ENCODE measurements around the gene MAGI1.

The MAGI1 gene

DNA sequence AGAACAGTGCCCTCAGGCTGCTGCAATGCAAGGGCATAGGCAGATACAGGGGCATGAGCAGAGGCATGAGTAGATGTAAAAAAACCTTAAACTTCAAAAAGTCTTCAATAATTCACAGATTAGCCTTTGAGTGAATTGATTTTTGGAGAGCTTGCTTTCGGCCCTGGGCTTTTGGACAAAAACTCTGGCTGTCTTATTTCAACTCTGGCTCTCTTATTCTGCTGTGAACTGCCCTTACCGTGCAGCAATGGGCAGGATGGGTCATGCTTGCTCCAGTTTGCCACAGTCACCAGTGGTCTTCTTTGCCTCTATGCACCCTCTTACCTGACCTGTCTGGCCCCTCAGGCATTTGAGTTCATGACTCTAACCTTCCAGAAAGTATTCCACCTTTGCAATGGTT is 555.7 kb downstream of the MAGI1 start:
- in situ Hi-C loops (cut with HindIII; ENCODE audit: low pct_unique_long_range_greater_than_20kb, low sequenced_read_pairs) = no loop called here
- DNase-seq (ENCODE audit: low read depth in 1 of 2, low spot score in 1 of 2) = no peak
- TF ChIP-seq JUND (IDR thresholded peaks at IDR 0.05; ENCODE audit: low read depth) = no peak

- no peak for TF ChIP-seq JUND (IDR thresholded peaks at IDR 0.05; ENCODE audit: low read depth)
- in situ Hi-C loops (cut with HindIII; ENCODE audit: low pct_unique_long_range_greater_than_20kb, low sequenced_read_pairs) = no loop called here
- no peak for DNase-seq (ENCODE audit: low read depth in 1 of 2, low spot score in 1 of 2)
Measured at GRCh38 chr3:65481085-65481484, 557.6 kb downstream of the MAGI1 start.

GRCh38 chr3:65479990-65480389 is 558.7 kb downstream of the MAGI1 start:
- no peak for TF ChIP-seq JUND (IDR thresholded peaks at IDR 0.05; ENCODE audit: low read depth)
- DNase-seq (ENCODE audit: low read depth in 1 of 2, low spot score in 1 of 2) = no peak
- in situ Hi-C loops (cut with HindIII; ENCODE audit: low pct_unique_long_range_greater_than_20kb, low sequenced_read_pairs) = no loop called here

DNA sequence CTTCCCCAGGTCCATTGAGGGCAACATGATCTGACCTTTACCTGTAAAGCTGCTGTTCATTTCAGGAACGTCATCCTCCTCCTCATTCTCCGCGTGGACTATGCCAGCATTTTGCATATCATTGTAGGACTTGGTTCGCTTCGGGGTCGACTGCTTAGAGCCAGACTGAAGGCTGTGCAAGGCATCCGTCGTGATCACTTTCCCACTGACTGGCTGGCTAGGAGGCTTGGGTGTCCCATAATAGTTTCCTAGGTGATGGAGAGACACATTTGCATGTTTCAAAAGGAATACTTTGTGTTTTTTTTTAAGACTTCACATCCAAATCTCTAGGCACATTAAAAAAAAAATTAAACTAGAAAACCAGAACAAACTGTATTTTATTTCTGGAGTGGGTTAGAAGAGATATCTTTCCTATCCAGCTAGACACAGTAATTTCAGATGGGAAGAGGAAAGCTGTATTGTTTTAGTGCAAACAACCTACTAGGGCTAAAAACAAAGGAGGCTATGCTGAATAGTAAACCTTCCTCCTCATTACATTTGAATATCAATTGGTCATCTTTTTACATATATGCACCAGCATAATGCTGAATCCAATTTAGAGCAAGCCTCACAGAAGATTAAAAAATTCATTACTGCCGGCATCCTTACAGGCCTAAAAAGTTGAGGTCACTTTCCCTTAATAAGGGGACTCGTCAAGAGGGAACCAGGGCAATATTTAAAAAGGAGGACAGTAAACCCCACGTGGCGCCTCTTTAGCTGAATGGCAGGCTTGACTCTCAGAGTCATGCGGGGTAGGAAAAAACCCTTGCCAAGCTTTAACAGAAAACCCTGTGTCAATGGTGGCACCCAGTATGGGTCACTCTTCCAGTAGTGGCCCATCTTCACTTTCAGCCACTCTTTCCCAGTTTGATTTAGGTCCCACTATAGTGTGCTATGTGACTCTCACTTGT is 559.9 kb downstream of the MAGI1 start:
- TF ChIP-seq JUND (IDR thresholded peaks at IDR 0.05; ENCODE audit: low read depth) = no peak
- in situ Hi-C loops (cut with HindIII; ENCODE audit: low pct_unique_long_range_greater_than_20kb, low sequenced_read_pairs) = no loop called here
- DNase-seq (ENCODE audit: low read depth in 1 of 2, low spot score in 1 of 2) = no peak

DNA sequence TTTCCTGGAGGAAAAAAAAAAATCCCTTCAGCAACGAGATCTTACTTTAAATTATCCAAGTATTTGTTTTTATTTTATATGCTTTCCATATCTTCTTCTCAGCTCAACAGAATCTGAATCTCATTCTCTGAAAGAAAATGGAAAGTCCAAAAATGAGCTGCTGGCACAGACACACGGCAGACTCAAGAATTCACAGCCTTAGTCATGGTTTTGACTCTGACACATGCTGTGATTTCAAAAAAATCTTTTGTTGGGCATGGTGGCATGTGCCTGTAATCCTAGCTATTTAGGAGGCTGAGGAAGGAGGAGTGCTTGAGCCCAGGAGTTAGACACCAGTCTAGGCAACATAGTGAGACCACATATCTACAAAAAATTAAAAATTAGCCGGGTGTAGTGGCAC is 565.0 kb downstream of the MAGI1 start:
- no peak for TF ChIP-seq JUND (IDR thresholded peaks at IDR 0.05; ENCODE audit: low read depth)
- no peak for DNase-seq (ENCODE audit: low read depth in 1 of 2, low spot score in 1 of 2)
- in situ Hi-C loops (cut with HindIII; ENCODE audit: low pct_unique_long_range_greater_than_20kb, low sequenced_read_pairs) = no loop called here

DNA sequence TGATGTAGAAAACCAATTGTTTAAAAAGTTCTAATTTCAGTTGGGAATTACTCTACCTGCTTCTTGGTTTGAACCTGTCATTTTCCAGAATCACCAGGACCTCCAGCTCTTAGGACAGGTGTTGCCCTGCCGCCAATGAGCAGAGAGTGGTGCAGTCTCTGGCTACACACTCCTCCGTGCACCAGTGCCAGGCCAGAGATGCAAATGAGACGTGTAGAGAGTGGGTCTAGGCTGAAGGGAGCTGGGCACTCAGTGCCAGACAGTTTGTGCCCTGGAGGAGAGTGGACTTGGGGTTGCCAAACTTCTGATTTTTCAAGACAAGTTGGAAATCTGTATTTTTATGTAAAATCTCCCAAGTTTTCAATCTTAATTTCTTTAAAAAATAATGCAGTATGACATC is 566.2 kb downstream of the MAGI1 start:
- in situ Hi-C loops (cut with HindIII; ENCODE audit: low pct_unique_long_range_greater_than_20kb, low sequenced_read_pairs) = no loop called here
- DNase-seq (ENCODE audit: low read depth in 1 of 2, low spot score in 1 of 2) = no peak

DNA sequence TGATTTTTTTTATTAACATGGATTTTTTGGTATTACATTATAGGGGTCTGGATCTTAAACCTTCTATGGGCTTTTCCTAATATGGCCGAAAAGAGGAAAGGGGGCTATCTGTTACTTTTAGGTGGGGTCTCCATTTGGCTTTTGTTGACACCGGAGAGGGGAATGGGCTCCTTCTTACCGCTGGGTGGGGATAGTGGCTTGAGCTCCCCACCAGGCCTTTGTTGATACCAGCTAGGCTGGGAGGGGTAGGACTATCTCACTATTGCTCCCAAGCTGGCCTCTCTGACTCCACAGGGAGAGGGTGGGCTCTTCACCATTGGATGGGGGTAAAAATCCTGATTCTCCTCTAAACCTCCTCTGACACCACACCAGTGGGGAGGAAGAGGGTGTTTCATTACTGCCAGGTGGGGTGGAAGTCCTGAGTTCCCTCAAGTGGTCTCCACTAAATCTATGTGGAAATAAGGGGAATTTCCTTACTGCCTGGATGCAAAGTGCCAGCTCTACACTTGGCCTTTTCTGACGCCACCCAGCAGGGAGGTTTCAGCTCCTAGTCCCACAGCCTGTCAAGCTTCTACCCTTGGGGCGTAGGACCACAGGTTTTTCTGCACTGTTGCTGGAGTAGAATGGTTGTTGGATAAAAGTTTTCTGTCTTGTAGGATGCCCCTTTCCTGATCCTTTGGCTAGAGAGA is 572.3 kb downstream of the MAGI1 start:
- TF ChIP-seq JUND (IDR thresholded peaks at IDR 0.05; ENCODE audit: low read depth) = no peak
- in situ Hi-C loops (cut with HindIII; ENCODE audit: low pct_unique_long_range_greater_than_20kb, low sequenced_read_pairs) = no loop called here
- no peak for DNase-seq (ENCODE audit: low read depth in 1 of 2, low spot score in 1 of 2)

More for the DNA sequence above, 566.2 kb downstream of the MAGI1 start:
- no peak for TF ChIP-seq JUND (IDR thresholded peaks at IDR 0.05; ENCODE audit: low read depth)

DNA sequence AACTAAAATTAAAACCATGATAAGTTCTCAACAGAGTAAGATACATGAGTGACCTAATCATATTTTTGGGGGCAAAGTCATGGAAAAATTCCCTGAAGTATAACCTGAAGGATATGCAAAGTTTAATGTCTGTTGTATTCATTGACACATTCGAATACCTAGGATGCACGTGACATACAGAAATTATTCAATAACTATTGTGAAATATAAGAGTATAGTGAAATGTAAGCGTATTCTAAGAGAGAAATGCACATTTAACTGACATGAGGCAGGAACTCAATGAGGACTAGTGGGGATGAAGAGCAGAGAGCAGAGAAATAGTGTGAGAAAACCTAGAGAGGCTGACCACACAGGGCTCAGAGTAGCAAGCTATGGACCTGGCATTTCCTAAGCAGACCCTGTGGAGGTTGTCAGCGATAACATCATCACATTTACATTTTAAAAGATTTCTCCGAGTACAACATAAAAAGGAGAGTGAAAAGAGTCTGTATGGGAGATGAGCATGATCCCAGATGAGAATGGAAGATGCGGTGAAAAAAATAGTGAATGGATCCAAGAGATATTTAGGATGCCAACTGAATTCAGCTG is 588.8 kb downstream of the MAGI1 start:
- in situ Hi-C loops (cut with HindIII; ENCODE audit: low pct_unique_long_range_greater_than_20kb, low sequenced_read_pairs) = no loop called here
- no peak for DNase-seq (ENCODE audit: low read depth in 1 of 2, low spot score in 1 of 2)
- TF ChIP-seq JUND (IDR thresholded peaks at IDR 0.05; ENCODE audit: low read depth) = no peak

DNA sequence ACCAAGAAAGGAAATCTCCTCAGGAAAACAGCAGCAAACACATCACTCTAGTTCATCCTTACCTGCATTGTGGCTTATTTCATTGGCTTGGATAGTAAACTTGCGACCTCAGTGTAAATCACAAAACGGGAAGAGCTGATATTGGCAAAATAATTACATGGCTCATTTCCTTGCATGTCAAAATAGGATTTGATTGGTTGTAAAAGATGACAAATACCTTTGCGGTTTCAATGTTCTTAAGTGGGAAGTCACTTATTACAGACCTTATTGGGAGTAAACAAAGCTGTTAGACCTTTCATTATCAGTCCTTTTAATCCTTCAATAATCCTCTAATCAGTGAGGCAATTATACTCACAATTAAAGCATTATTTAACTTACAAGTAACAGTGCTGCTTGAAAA is 590.6 kb downstream of the MAGI1 start:
- in situ Hi-C loops (cut with HindIII; ENCODE audit: low pct_unique_long_range_greater_than_20kb, low sequenced_read_pairs) = no loop called here
- no peak for DNase-seq (ENCODE audit: low read depth in 1 of 2, low spot score in 1 of 2)
- no peak for TF ChIP-seq JUND (IDR thresholded peaks at IDR 0.05; ENCODE audit: low read depth)

DNA sequence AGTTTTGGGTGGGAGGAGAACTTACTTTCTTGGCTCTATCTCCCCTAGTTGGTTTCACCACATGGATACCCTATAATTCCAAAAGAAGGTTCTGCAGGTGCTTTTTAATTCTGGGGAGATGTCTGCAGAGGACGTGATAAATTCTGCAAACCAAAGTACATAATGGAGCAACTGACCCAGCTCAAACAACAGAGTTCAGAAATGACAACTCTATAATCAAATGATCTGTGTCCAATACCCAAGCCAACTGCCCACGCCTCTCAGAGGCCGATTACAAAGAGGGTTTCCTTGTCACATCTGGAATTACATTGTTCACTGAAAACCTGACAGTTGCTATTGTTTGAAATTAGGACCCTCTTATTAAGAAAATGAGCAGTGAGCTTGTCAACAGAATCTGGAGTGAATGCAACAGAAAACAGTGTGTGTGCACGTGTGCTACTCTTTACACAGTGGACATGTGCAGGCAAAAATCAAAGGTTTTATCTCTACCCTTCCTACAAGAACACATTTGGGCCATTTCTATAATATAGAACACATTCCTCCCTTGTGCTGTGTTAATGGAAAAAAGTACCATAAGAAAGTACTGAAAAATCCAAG is 593.0 kb downstream of the MAGI1 start:
- in situ Hi-C loops (cut with HindIII; ENCODE audit: low pct_unique_long_range_greater_than_20kb, low sequenced_read_pairs) = no loop called here
- no peak for TF ChIP-seq JUND (IDR thresholded peaks at IDR 0.05; ENCODE audit: low read depth)

GRCh38 chr3:65444447-65444815 is 594.3 kb downstream of the MAGI1 start:
- no peak for DNase-seq (ENCODE audit: low read depth in 1 of 2, low spot score in 1 of 2)
- in situ Hi-C loops (cut with HindIII; ENCODE audit: low pct_unique_long_range_greater_than_20kb, low sequenced_read_pairs) = no loop called here
- TF ChIP-seq JUND (IDR thresholded peaks at IDR 0.05; ENCODE audit: low read depth) = no peak

More for the DNA sequence above, 593.0 kb downstream of the MAGI1 start:
- DNase-seq (ENCODE audit: low read depth in 1 of 2, low spot score in 1 of 2) = no peak

DNA sequence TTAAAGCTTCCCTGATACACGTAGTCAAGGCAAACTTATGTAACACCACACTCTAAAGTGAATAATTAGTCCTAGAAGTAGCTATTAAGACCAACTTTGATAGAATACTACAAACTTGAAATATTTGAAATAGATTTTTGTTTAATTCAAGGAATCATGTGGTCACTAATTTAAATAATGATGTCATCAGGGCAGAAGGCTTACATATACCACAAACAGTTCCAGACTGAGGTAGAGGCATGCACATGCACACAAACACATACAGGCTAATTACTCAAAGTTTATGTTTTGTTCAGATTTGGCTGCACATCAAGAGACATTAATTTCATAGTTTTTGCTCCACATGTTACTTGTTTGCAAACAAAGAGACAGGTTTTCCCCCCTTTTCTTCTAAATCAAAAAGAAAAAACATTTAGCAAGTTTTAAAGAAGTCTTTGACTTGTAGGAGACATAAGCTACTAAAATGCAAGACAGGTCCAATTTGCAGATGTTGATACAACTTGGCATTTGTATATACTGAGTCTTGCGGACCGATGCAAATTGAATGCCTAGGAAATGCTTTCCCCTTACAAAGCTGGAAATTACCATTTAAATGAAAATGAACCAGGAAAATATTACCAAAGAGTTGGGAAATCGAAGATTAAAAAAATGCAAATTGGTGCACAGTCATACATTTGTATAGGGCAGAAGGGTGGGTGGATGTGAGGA is 594.8 kb downstream of the MAGI1 start:
- TF ChIP-seq JUND (IDR thresholded peaks at IDR 0.05; ENCODE audit: low read depth) = no peak
- DNase-seq (ENCODE audit: low read depth in 1 of 2, low spot score in 1 of 2) = no peak
- in situ Hi-C loops (cut with HindIII; ENCODE audit: low pct_unique_long_range_greater_than_20kb, low sequenced_read_pairs) = no loop called here
